Activated CD4-positive, alpha-beta T cell treated with anti-CD3 and anti-CD28 coated beads for 48 hours (primary cell): ENCODE results near the gene IRS2.

Source experiments
- DNase-seq: peaks from one replicate; pipeline ENCODE4 v3.0.0-alpha.2; 2020

The IRS2 gene

GRCh38 chr13:109802936-109803335, 16.6 kb upstream of the IRS2 start:
- DNase-seq, result no peak

- no peak for DNase-seq
Observed at GRCh38 chr13:109795011-109795410, 8.6 kb upstream of the IRS2 start.

GRCh38 chr13:109794095-109794494, 7.7 kb upstream of the IRS2 start:
- DNase-seq, result no peak

GRCh38 chr13:109792416-109793059, 6.2 kb upstream of the IRS2 start:
- no peak for DNase-seq

- DNase-seq, result no peak
Observed at GRCh38 chr13:109790942-109791605, 4.7 kb upstream of the IRS2 start.

GRCh38 chr13:109790086-109790485, 3.7 kb upstream of the IRS2 start:
- DNase-seq, result no peak

GRCh38 chr13:109789262-109789661, 2.9 kb upstream of the IRS2 start:
- DNase-seq, result no peak

- DNase-seq, result no peak
Observed at GRCh38 chr13:109788372-109789111, 2.2 kb upstream of the IRS2 start.

GRCh38 chr13:109787135-109787954, 962 bp upstream of the IRS2 start:
- peak; percentile 39 for DNase-seq

- DNase-seq, result no peak
Observed at GRCh38 chr13:109785892-109786450, 412 bp downstream of the IRS2 start.

- DNase-seq, result peak; percentile 67
Observed at GRCh38 chr13:109785141-109785891, 1.1 kb downstream of the IRS2 start.

- peak; percentile 75 for DNase-seq
Observed at GRCh38 chr13:109784590-109785140, 1.7 kb downstream of the IRS2 start.

- DNase-seq, result no peak
Observed at GRCh38 chr13:109783815-109784589, 2.4 kb downstream of the IRS2 start.

- no peak for DNase-seq
Observed at GRCh38 chr13:109783447-109783814, 3.0 kb downstream of the IRS2 start.

- DNase-seq, result no peak
Observed at GRCh38 chr13:109782823-109783431, 3.5 kb downstream of the IRS2 start.

GRCh38 chr13:109782066-109782822, 4.1 kb downstream of the IRS2 start:
- DNase-seq, result no peak

GRCh38 chr13:109781384-109782065, 4.9 kb downstream of the IRS2 start:
- no peak for DNase-seq

GRCh38 chr13:109780845-109781383, 5.5 kb downstream of the IRS2 start:
- DNase-seq, result no peak
